Endothelial cell of umbilical vein (primary cell): ENCODE data around the gene GPS1. TPM values are rescaled to one million over a fixed set of nuclear protein-coding genes. Genes with fewer than 3 reads are reported as not detected.

Source experiments
- BruUV-seq: library from RNA; stranded (reverse); fragments of 400-500 nt; replicated peaks from 2 replicates; lab custom pipeline; 2021; lab: Mats Ljungman, UMichigan
- CTCF ChIA-PET: fragments of 300-600, 350-600 bp; sonication (Branson Sonifier 250); formaldehyde crosslinking; loops from one replicate; lab custom pipeline; 2021; ENCODE audit warnings: antibody characterized with exemption, inconsistent platforms; lab: Charles Lee
- POLR2A ChIA-PET: fragments of 300-600, 350-600 bp; sonication (Branson Sonifier 250); formaldehyde crosslinking; loops from one replicate; lab custom pipeline; 2021; ENCODE audit warnings: antibody characterized with exemption, inconsistent platforms; lab: Charles Lee
- DNase-seq: peaks from one replicate; pipeline ENCODE4 v3.0.0-alpha.2; 2011; ENCODE audit warnings: low read depth, low spot score
- FAIRE-seq: peaks from 2 replicates; lab custom pipeline; 2011; peaks lifted over from hg19 to GRCh38; lab: Jason Lieb, UNC
- H2AFZ ChIP-seq: 2 replicates; pipeline ENCODE4 v1.6.0; 2012; ENCODE audit warnings: low read depth, low read length, control low read depth, inconsistent platforms
- H3K27ac ChIP-seq: 2 replicates; pipeline ENCODE4 v1.5.1; 2011; ENCODE audit warnings: low read depth, mild to moderate bottlenecking, control low read depth, low read length, moderate library complexity; ENCODE audit not compliant: insufficient read depth
- H3K27me3 ChIP-seq, 2 experiments: 2 replicates each; pipeline versions ENCODE4 v1.6.0 to v1.6.1; 2011; ENCODE audit warnings: low read length in 2 of 2, mixed read lengths in 1 of 2; ENCODE audit not compliant: control insufficient read depth in 2 of 2, insufficient read depth in 2 of 2
- H3K36me3 ChIP-seq, 2 experiments: 2 replicates in 1 of 2; 3 replicates in 1 of 2; pipeline ENCODE4 v1.5.1; 2011; ENCODE audit warnings: low read length in 2 of 2, mild to moderate bottlenecking in 1 of 2, moderate library complexity in 1 of 2; ENCODE audit not compliant: control insufficient read depth in 2 of 2, insufficient read depth in 2 of 2; ENCODE audit errors: extremely low read depth in 1 of 2
- H3K4me1 ChIP-seq: 3 replicates; pipeline ENCODE4 v1.5.1; 2011; ENCODE audit warnings: mild to moderate bottlenecking, low read length; ENCODE audit not compliant: control insufficient read depth, insufficient read depth; ENCODE audit errors: extremely low read depth
- H3K4me2 ChIP-seq: 2 replicates; pipeline ENCODE4 v1.6.1; 2011; ENCODE audit warnings: low read length, control low read depth, mixed read lengths; ENCODE audit not compliant: insufficient read depth
- H3K4me3 ChIP-seq, 3 experiments: fragments of 200-600 bp in 1 of 3; sonication (generic), shearing (Covaris generic) in 1 of 3; replicated peaks in 1 of 3; 2 replicates each; pipeline ENCODE4 v1.5.1; 2011 to 2016; ENCODE audit warnings: control low read depth in 3 of 3, low read length in 3 of 3, mild to moderate bottlenecking in 2 of 3, inconsistent platforms in 1 of 3, low read depth in 1 of 3, moderate library complexity in 1 of 3; ENCODE audit not compliant: insufficient read depth in 1 of 3
- H3K79me2 ChIP-seq: 2 replicates; pipeline ENCODE4 v1.6.0; 2012; ENCODE audit warnings: low read length, inconsistent platforms; ENCODE audit not compliant: control insufficient read depth, insufficient read depth
- H3K9ac ChIP-seq: replicated peaks from 2 replicates; pipeline ENCODE3; 2011; ENCODE audit warnings: low read length, control low read depth; ENCODE audit not compliant: insufficient read depth; ENCODE audit errors: extremely low read depth
- H3K9me1 ChIP-seq: replicated peaks from 3 replicates; pipeline ENCODE4 v1.6.0; 2011; ENCODE audit warnings: mild to moderate bottlenecking, low read length; ENCODE audit not compliant: control insufficient read depth, insufficient read depth; ENCODE audit errors: extremely low read depth
- H3K9me3 ChIP-seq: replicated peaks from 2 replicates; pipeline ENCODE4 v1.5.1; 2012; ENCODE audit warnings: low read length, inconsistent platforms; ENCODE audit not compliant: control insufficient read depth, insufficient read depth
- H4K20me1 ChIP-seq: replicated peaks from 2 replicates; pipeline ENCODE3; 2011; ENCODE audit warnings: mild to moderate bottlenecking, low read length; ENCODE audit not compliant: control insufficient read depth, insufficient read depth; ENCODE audit errors: extremely low read depth
- CTCF ChIP-seq, 2 donors: IDR thresholded peaks; 1 replicate in 1 of 2; 2 replicates in 1 of 2; pipeline ENCODE4 v1.5.1; 2011; ENCODE audit warnings: low read length in 2 of 2, mild to moderate bottlenecking in 2 of 2, moderate library complexity in 2 of 2, control low read depth in 1 of 2, inconsistent platforms in 1 of 2, low read depth in 1 of 2; ENCODE audit not compliant: insufficient read depth in 1 of 2; ENCODE audit errors: extremely low read depth in 1 of 2
- EZH2 ChIP-seq: IDR thresholded peaks from 2 replicates; pipeline ENCODE4 v1.6.1; 2012; ENCODE audit warnings: borderline replicate concordance, low read depth, mild to moderate bottlenecking, moderate library complexity, low read length, inconsistent platforms; ENCODE audit not compliant: severe bottlenecking
- FOS ChIP-seq: IDR thresholded peaks from 2 replicates; pipeline ENCODE4 v1.6.1; 2011; ENCODE audit warnings: mild to moderate bottlenecking, low read length, moderate library complexity, borderline replicate concordance; ENCODE audit not compliant: insufficient read depth
- MAX ChIP-seq: IDR thresholded peaks from 2 replicates; pipeline ENCODE4 v1.6.1; 2011; ENCODE audit not compliant: insufficient read depth, insufficient read length
- POLR2A ChIP-seq: IDR thresholded peaks from 2 replicates; pipeline ENCODE4 v1.6.1; 2012; ENCODE audit warnings: low read depth, mild to moderate bottlenecking, control low read depth, low read length
- POLR2AphosphoS5 ChIP-seq: IDR thresholded peaks from 2 replicates; pipeline ENCODE4 v1.6.1; 2012; ENCODE audit warnings: low read depth, mild to moderate bottlenecking, control low read depth, low read length, moderate library complexity; ENCODE audit not compliant: insufficient read depth
- dilution Hi-C: fragments of 300-500 bp; cut with MboI; formaldehyde crosslinking; loops from one replicate; pipeline ENCODE4 v1.15.0; 2019; ENCODE audit warnings: low sequenced_read_pairs; ENCODE audit not compliant: extremely low pct_ligation_motif_present
- intact Hi-C: fragments of 100-400 bp; cut with micrococcal nuclease; formaldehyde crosslinking; loops from one replicate; pipeline ENCODE4 v1.10.0; 2022
- polyA plus RNA-seq, 4 experiments: library from polyadenylated mRNA; depleted of rRNA in 3 of 4; stranded (reverse) in 3 of 4; unstranded in 1 of 4; fragments of >200 nt; gene quantifications; 2 replicates each; pipeline versions ENCODE4 v1.2.1 to v1.2.3, GENCODE V29; 2011 to 2012; ENCODE audit warnings: missing spikeins in 1 of 4
- total RNA-seq: library from RNA; stranded (reverse); gene quantifications from 2 replicates; pipeline ENCODE4 v1.2.3, GENCODE V29; 2021

Gene GPS1
- total and polyA plus RNA-seq, 2 donors (not counting 3 experiments of a cell fraction or from before 2014, with no cell fraction given) = 116 to 178 TPM

- Histone ChIP-seq H3K27ac (peak within 1 kb of the TSS; percentile 76), H3K4me1 (peaks cover 20% of the 10 kb centered on the region), H3K9me1 (no peaks in the 10 kb centered on the region), H3K9ac (peak within 1 kb of the TSS; percentile 81), H3K36me3 (peaks cover 11 to 15% of the 10 kb centered on the region in 2 experiments), H4K20me1 (no peaks in the 10 kb centered on the region), H2AFZ (peak within 1 kb of the TSS; percentile 75), H3K79me2 (peaks cover 43% of the 10 kb centered on the region), H3K4me3 (peak within 1 kb of the TSS; percentile 35 to 78 (median 54)), H3K9me3 (no peaks in the 10 kb centered on the region), H3K4me2 (peak within 1 kb of the TSS; percentile 61), H3K27me3 (no peaks in the 10 kb centered on the region)
- DNase-seq (peak; percentile 93), FAIRE-seq (peak; percentile 78)
- ChIA-PET CTCF (interaction anchor here (1.3 to 1.8 kb wide), 3 partner anchors 14 to 68 kb away, joined by 4 to 15 read pairs (median 6); partner anchors contain the start of genes DCXR and RAC3), POLR2A (interaction anchor here (0.6 to 2.2 kb wide), 4 partner anchors 8 to 35 kb away, joined by 3 to 10 read pairs (median 6); partner anchors contain the start of gene DUS1L)
- intact Hi-C loops (loop anchor here (2.0 to 5.0 kb wide), 5 partner anchors 56 to 129 kb away; partner anchors contain the start of genes ASPSCR1, CENPX, LRRC45 and RAC3), dilution Hi-C loops (no loop called here)
- TF ChIP-seq CTCF (IDR thresholded peaks at IDR 0.05; ENCODE audit: extremely low read depth in 1 of 2, insufficient read depth in 1 of 2, low read depth in 1 of 2, low read length in 2 of 2) = peak; percentile 25 to 56
- TF ChIP-seq POLR2AphosphoS5 = peak; percentile 87
- TF ChIP-seq FOS = no peak
- peak; percentile 87 for TF ChIP-seq POLR2A
- TF ChIP-seq MAX = peak; percentile 47
- no peak for TF ChIP-seq EZH2
- BruUV-seq = no TSS peak
Measured at GRCh38 chr17:82098169-82098938, 46.7 kb downstream of the GPS1 start, which contains the start of gene FASN. Gene FASN, minus strand, starts transcription at chr17:82098236. Its CDS starts 1,791 bp downstream, at chr17:82096445.
